Activated naive CD4-positive, alpha-beta T cell treated with anti-CD3 and anti-CD28 coated beads, Interleukin-2, amount 10 ng/mL, durations not matched to agents 7 days and 5 days (primary cell): ENCODE data around the gene PPT1.

Source experiments
- CTCF ChIA-PET: fragments of 350-600 bp; sonication (Branson Sonifier 250); formaldehyde crosslinking; loops from one replicate; lab custom pipeline; 2021; ENCODE audit warnings: antibody characterized with exemption; lab: Charles Lee
- DNase-seq: peaks from one replicate; pipeline ENCODE4 v3.0.0-alpha.2; 2020
- H3K27ac Mint-ChIP-seq: one replicate; pipeline ENCODE4 v1.8.0; 2021; ENCODE audit warnings: mild to moderate bottlenecking, moderate library complexity, mixed read lengths
- H3K27me3 Mint-ChIP-seq: one replicate; pipeline ENCODE4 v1.8.0; 2021; ENCODE audit warnings: mild to moderate bottlenecking, mixed read lengths
- H3K36me3 Mint-ChIP-seq: one replicate; pipeline ENCODE4 v1.8.0; 2021; ENCODE audit warnings: mixed read lengths
- H3K4me1 Mint-ChIP-seq: one replicate; pipeline ENCODE4 v1.8.0; 2021; ENCODE audit warnings: mixed read lengths
- H3K4me3 Mint-ChIP-seq: one replicate; pipeline ENCODE4 v1.8.0; 2021; ENCODE audit warnings: mild to moderate bottlenecking, moderate library complexity, mixed read lengths
- H3K9me3 Mint-ChIP-seq: one replicate; pipeline ENCODE4 v1.8.0; 2021; ENCODE audit warnings: mixed read lengths

PPT1 gene

DNA sequence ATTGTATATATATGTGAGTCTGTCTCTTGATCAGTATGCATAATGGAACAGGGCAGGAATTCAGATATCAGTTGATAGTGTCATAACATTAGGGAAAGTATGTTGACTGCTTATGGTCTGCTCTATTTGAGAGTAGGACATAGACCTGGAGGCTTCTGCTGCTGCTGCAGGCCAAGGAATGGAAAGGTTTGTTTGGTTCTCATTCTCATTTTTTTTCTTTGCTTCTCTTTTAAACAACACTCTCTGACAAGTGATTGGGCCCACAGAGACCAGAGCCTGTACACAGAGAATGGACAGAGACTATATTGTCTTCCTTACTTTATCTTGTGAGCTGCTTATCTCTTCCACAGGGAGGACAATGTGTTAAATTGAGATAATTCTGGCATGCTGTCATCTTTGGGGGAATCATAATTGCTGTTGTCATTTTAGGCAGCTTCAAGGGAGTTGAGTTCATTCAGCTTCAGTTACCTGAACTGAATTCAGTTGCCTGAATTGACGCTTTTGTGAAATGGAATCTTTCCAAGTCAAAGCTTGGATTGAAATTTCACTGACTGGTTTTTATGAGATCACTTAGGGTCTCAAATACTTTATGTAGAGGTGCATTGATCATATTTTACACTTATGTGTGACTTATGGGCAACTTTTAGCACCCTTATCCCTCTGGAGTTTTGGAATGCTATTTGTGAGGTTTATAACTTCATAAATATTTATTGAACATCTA is 39.6 kb downstream of the PPT1 start:
- CTCF ChIA-PET, result interaction anchor here (0.5 to 1.6 kb wide), 4 partner anchors 8 to 148 kb away, joined by 3 to 4 read pairs (median 3); no protein-coding TSS in a partner anchor
- H3K36me3 Mint-ChIP-seq, result peaks cover 68% of the 10 kb centered on the region
- H3K27ac Mint-ChIP-seq, result peak overlapping the region; percentile 97
- no peaks in the 10 kb centered on the region for H3K9me3 Mint-ChIP-seq
- peaks cover 92% of the 10 kb centered on the region for H3K4me1 Mint-ChIP-seq
- no peaks in the 10 kb centered on the region for H3K27me3 Mint-ChIP-seq
- no peak overlapping the region for H3K4me3 Mint-ChIP-seq
- DNase-seq, result no peak

DNA sequence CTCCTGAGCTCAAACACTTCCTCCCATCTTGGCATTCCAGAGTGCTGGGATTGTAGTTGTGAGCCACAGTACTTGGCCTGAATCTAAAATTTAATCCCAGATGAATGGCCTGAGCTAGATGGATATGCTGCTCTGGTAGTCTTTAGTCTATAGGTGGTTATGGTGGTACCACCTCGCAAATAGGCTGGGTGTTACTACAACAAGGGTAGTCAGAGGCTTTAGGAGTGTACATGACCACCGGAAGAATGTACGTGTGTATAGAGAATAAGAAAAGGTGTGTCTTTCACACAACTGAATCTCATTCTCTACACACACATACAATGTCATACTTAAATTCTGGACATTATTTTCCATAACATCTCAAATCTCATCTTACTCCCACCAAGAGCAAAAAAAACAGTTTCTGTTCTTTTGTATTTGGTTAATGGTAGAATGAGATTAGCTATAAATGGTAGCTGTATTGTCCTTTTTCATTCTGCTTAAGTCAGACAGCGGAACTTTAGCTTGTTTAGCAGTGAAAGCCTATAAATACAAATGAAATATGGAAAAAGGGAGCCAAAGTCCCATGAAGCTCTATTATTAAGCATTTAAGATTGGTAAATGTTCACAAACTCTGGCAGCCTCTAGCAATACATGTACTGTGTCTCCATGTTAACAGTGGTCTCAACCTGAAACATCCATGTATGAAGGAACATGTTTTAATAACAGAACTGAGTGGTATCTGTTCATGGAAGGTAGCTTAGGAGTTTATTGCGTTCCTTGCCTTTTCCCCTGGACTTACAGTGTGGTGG is 40.3 kb downstream of the PPT1 start:
- Mint-ChIP-seq H3K36me3 (peaks cover 67% of the 10 kb centered on the region), H3K27me3 (no peaks in the 10 kb centered on the region), H3K9me3 (no peaks in the 10 kb centered on the region), H3K4me3 (no peak overlapping the region), H3K27ac (peak overlapping the region; percentile 97), H3K4me1 (peaks cover 92% of the 10 kb centered on the region)
- no peak for DNase-seq
- CTCF ChIA-PET, result interaction anchor here (1.6 kb wide), 1 partner anchor 20 kb away, joined by 4 read pairs; no protein-coding TSS in a partner anchor

DNA sequence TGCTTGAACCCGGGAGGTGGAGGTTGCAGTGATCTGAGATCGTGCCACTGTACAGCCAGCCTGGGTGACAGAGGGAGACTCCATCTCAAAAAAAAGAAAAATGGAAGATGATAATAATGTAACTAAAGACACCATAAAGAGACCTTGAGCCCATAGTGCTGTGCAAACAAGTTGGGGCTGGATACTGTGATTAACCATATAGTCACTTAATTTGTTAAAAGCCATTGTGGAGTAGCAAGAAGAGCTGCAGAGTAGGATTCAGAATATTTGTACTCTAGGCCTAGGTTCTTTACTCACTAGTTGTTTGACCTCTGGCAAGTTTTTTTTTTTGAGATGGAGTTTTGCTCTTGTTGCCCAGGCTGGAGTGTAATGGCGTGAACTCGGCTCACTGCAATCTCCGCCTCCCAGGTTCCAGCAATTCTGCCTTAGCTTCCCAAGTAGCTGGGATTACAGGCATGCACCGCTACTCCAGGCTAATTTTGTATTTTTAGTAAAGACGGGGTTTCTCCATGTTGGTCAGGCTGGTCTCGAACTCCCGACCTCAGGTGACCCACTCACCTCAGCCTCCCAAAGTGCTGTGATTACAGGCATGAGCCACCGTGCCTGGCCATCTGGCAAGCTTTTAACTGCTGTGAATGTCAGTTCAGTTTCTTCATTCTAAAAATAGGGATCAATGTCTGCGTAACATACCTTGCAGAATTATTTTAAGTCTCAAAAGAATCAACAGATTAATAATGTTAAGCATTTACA is 43.7 kb downstream of the PPT1 start:
- Mint-ChIP-seq H3K36me3 (peaks cover 68% of the 10 kb centered on the region), H3K4me3 (no peak overlapping the region), H3K27ac (no peak overlapping the region), H3K9me3 (no peaks in the 10 kb centered on the region), H3K27me3 (no peaks in the 10 kb centered on the region), H3K4me1 (peaks cover 89% of the 10 kb centered on the region)
- no peak for DNase-seq
- CTCF ChIA-PET, result no interaction called here

DNA sequence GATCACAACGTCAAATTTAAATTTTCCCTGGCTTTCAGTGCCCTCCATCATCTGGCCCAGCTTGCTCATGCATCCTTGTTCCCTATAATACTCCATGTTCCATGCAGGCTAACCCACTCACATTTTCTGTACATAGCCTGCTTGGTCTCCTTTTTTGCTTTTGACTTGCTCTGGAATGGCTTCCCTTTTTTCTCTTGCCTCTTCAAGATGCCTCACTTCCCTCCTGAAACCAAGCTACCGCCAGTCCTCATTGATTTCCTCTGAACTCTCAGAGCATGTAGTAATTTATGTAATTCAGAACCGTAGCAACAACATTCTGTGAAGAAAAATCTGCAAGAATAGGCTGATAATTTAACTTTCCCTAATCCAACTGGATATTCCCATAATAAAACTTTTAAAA is 46.2 kb downstream of the PPT1 start:
- Mint-ChIP-seq H3K9me3 (no peaks in the 10 kb centered on the region), H3K27me3 (no peaks in the 10 kb centered on the region), H3K4me1 (peaks cover 83% of the 10 kb centered on the region), H3K36me3 (peaks cover 62% of the 10 kb centered on the region), H3K4me3 (no peak overlapping the region), H3K27ac (peak overlapping the region; percentile 62)
- CTCF ChIA-PET, result interaction anchor here (0.7 to 1.0 kb wide), 4 partner anchors 11 to 39 kb away, joined by 3 to 4 read pairs (median 3); partner anchors contain the start of gene CAP1
- no peak for DNase-seq

DNA sequence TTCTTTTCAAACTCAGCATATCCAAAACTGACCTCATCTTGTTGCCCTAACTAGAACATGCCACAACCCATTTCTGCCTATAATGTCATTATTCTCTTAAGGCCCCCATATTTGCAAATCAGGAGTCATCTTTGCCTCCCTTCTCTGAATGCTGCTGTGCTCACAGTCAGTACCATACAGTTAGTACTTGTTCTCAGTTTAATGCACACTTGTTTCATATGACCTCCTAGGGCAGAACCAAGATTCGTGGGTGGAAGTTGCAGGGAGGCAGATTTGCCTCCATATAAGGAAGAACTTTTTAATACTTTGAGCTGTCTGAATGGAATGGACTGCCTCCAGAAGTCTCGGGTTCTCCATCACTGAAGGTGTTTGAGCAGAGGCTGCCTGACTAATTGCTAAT is 47.3 kb downstream of the PPT1 start:
- CTCF ChIA-PET, result interaction anchor here (0.6 to 1.1 kb wide), 3 partner anchors 8 to 38 kb away, joined by 3 to 4 read pairs (median 3); no protein-coding TSS in a partner anchor
- H3K4me1 Mint-ChIP-seq, result peaks cover 83% of the 10 kb centered on the region
- DNase-seq, result no peak
- peak overlapping the region; percentile 11 for H3K4me3 Mint-ChIP-seq
- H3K27ac Mint-ChIP-seq, result peak overlapping the region; percentile 85
- H3K9me3 Mint-ChIP-seq, result no peaks in the 10 kb centered on the region
- H3K36me3 Mint-ChIP-seq, result peaks cover 66% of the 10 kb centered on the region
- no peaks in the 10 kb centered on the region for H3K27me3 Mint-ChIP-seq

DNA sequence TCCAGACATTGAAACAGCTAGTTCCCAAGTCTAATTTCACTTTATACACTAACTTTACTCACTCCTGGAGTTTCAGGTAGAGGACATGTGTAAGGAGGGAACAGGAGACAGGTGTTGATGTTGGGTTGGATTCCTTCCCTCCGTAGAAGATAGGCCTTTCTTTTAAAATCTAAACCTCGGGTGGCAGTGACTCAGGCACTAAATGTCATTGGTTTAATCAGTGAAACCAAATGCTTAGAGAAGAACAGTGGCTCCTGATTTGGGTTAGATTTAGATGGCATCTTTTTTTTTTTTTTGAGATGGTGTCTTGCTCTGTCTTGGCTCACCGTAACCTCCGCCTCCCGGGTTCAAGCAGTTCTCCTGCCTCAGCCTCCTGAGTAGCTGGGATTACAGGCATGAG is 49.3 kb downstream of the PPT1 start:
- H3K27me3 Mint-ChIP-seq, result no peaks in the 10 kb centered on the region
- peak overlapping the region; percentile 3 for H3K4me3 Mint-ChIP-seq
- H3K9me3 Mint-ChIP-seq, result no peaks in the 10 kb centered on the region
- no peak for DNase-seq
- peak overlapping the region; percentile 51 for H3K27ac Mint-ChIP-seq
- H3K36me3 Mint-ChIP-seq, result peaks cover 69% of the 10 kb centered on the region
- CTCF ChIA-PET, result no interaction called here
- peaks cover 84% of the 10 kb centered on the region for H3K4me1 Mint-ChIP-seq

DNA sequence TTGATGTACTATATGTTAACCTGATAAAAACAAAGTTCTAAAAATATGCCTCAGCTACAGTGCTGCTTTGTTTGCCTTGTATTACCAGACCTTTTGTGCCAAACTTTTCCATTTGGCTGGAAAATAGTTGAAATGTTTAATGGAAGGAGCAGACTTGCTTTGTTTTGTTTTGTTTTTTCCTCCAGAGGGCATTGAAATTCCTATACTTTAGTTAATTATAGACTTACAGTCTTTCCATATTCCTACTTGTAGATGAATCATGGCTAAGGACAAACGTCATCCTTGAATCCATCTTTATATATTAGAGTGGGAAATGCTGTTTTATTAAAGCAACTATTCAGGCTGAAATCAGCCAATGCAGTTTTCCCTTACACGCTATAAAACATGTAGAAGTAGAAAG is 49.8 kb downstream of the PPT1 start:
- Mint-ChIP-seq H3K4me1 (peaks cover 86% of the 10 kb centered on the region), H3K27ac (peak overlapping the region; percentile 51), H3K4me3 (no peak overlapping the region), H3K9me3 (no peaks in the 10 kb centered on the region), H3K36me3 (peaks cover 72% of the 10 kb centered on the region), H3K27me3 (no peaks in the 10 kb centered on the region)
- DNase-seq, result no peak
- CTCF ChIA-PET, result no interaction called here

DNA sequence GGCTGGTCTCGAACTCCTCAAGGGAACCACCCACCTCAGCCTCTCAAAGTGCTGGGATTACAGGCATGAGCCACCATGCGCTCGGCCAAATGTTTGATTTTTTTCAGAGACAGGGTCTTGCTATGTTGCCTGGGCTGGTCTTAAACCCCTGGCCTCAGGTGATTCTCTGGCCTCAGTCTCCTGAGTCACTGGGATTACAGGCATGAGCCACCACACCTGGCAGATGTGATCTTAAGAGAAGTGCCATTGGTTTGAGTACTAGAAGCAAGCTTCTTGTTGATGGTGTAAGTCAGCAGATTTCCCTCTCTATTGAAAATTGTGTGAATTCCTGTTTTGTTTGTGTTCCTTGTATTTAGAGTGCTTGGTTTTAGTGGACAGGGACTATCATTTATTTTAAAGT is 51.3 kb downstream of the PPT1 start:
- CTCF ChIA-PET, result interaction anchor here (0.6 to 1.6 kb wide), 3 partner anchors 11 to 999 kb away, joined by 3 to 5 read pairs (median 3); no protein-coding TSS in a partner anchor
- peak overlapping the region; percentile 93 for H3K4me3 Mint-ChIP-seq
- H3K36me3 Mint-ChIP-seq, result peaks cover 76% of the 10 kb centered on the region
- H3K27me3 Mint-ChIP-seq, result no peaks in the 10 kb centered on the region
- peak overlapping the region; percentile 73 for H3K27ac Mint-ChIP-seq
- DNase-seq, result no peak
- peaks cover 79% of the 10 kb centered on the region for H3K4me1 Mint-ChIP-seq
- no peaks in the 10 kb centered on the region for H3K9me3 Mint-ChIP-seq

DNA sequence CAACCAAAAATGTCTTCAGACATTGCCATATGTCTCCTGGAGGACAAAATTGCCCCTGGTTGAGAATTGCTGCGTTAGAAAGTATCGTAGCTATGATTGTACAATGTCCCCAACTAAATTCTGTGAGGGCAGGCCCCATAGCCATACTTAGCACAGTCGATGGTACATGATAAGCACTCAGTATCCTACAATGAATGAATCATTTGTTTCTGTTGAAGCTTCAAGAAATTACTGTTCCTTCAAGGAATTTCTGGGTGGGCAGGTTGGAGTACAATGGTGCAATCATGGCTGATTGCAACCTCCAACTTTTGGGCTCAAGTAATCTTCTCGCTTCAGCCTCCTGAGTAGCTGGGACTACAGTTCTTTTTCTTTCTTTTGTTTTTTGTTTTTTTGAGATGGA is 51.9 kb downstream of the PPT1 start:
- H3K4me1 Mint-ChIP-seq, result peaks cover 75% of the 10 kb centered on the region
- peaks cover 4% of the 10 kb centered on the region for H3K27me3 Mint-ChIP-seq
- CTCF ChIA-PET, result interaction anchor here (1.0 to 1.6 kb wide), 2 partner anchors 10 to 271 kb away, joined by 3 to 5 read pairs; no protein-coding TSS in a partner anchor
- H3K9me3 Mint-ChIP-seq, result no peaks in the 10 kb centered on the region
- peak overlapping the region; percentile 93 for H3K4me3 Mint-ChIP-seq
- peaks cover 77% of the 10 kb centered on the region for H3K36me3 Mint-ChIP-seq
- DNase-seq, result no peak
- peak overlapping the region; percentile 22 for H3K27ac Mint-ChIP-seq

DNA sequence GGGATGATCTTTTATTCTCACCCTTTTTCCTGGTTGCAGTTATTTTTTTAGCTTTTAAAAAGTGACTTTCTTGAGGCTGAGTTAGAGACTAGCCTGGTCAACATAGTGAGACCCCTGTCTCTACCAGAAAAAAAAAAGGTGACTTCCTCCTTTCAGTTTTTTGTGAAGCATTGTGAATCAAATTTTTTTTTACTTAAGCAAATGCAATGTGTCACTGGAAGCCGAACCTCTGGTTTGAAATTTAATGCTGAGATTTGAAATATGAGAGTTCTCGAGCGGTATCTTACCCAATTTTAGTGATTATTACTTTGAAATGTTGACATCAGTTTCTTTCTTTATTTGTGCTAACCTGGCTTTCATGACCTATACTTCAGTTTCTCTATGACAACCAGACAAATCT is 52.9 kb downstream of the PPT1 start:
- H3K27ac Mint-ChIP-seq, result peak overlapping the region; percentile 70
- peaks cover 71% of the 10 kb centered on the region for H3K4me1 Mint-ChIP-seq
- H3K36me3 Mint-ChIP-seq, result peaks cover 68% of the 10 kb centered on the region

DNA sequence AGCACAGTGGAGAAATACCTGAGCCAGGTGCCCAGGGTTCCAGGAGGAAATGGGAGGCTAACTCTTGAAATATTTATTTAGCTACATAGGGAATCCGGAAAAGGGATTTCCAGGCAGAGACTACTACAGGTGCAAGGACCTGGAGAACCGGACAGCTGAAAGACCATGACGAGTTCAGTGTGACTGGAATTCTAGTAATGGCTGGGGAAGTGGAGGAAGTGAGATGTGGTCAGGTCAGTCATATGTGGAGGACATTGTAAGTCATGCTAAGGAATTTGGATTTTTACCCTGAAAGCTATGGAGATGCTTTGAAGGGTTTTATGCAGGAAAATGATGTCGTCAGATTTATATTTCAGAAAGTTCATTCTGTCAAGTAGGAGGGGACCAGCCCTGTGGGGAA is 54.7 kb downstream of the PPT1 start:
- CTCF ChIA-PET, result interaction anchor here (0.6 kb wide), 1 partner anchor 10 kb away, joined by 4 read pairs; no protein-coding TSS in a partner anchor
- Mint-ChIP-seq H3K4me3 (peak overlapping the region; percentile 93), H3K36me3 (peaks cover 58% of the 10 kb centered on the region)

More for the DNA sequence above, 52.9 kb downstream of the PPT1 start:
- H3K9me3 Mint-ChIP-seq, result no peaks in the 10 kb centered on the region
- H3K4me3 Mint-ChIP-seq, result peak overlapping the region; percentile 93
- H3K27me3 Mint-ChIP-seq, result peaks cover 6% of the 10 kb centered on the region
- CTCF ChIA-PET, result interaction anchor here (1.6 kb wide), 1 partner anchor 9 kb away, joined by 5 read pairs; no protein-coding TSS in a partner anchor
- no peak for DNase-seq

DNA sequence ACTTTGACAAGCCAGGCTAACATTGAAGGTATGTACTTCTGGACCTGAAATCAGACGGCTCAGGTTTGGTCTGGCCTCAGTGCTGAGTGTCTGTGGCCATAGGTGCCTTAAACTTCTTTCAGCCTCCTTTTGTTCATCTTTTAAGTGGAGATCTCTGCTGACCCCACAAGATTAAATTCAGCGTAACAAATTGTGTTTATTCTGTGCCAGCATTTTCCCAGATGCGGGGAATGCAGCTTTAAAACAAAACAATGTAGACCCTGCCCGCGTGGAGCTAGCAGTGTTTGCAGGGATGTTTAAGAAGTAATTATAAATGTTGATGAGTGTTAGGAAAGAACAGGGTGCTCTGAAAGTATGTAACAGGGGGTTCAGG is 55.6 kb downstream of the PPT1 start:
- H3K36me3 Mint-ChIP-seq, result peaks cover 56% of the 10 kb centered on the region
- H3K9me3 Mint-ChIP-seq, result no peaks in the 10 kb centered on the region
- H3K4me3 Mint-ChIP-seq, result peak overlapping the region; percentile 93
- peak overlapping the region; percentile 98 for H3K27ac Mint-ChIP-seq
- H3K4me1 Mint-ChIP-seq, result peaks cover 76% of the 10 kb centered on the region
- CTCF ChIA-PET, result interaction anchor here (1.4 kb wide), 1 partner anchor 19 kb away, joined by 4 read pairs; no protein-coding TSS in a partner anchor
- DNase-seq, result no peak
- peaks cover 6% of the 10 kb centered on the region for H3K27me3 Mint-ChIP-seq

More for the DNA sequence above, 54.7 kb downstream of the PPT1 start:
- Mint-ChIP-seq H3K27ac (peak overlapping the region; percentile 26), H3K27me3 (peaks cover 6% of the 10 kb centered on the region), H3K9me3 (no peaks in the 10 kb centered on the region), H3K4me1 (peaks cover 71% of the 10 kb centered on the region)
- DNase-seq, result no peak
